RWPE1 (cell line): Measurements from ENCODE around the gene CXCL1.

Source experiments
- CTCF ChIA-PET: fragments of 350-600 bp; sonication (Branson Sonifier 250); formaldehyde crosslinking; extraction: SDS; loops from one replicate; lab custom pipeline; 2021; lab: Yijun Ruan, JAX
- POLR2A ChIA-PET: fragments of 400-600 bp; formaldehyde crosslinking; extraction: SDS; loops from one replicate; lab custom pipeline; 2020; ENCODE audit warnings: antibody characterized with exemption; ENCODE audit not compliant: low non-redundant PET; lab: Yijun Ruan, JAX
- DNase-seq: peaks from one replicate; pipeline ENCODE4 v3.0.0; 2012; ENCODE audit warnings: low spot score
- H3K27ac ChIP-seq: fragments of 450-650 bp; 2 replicates; pipeline ENCODE4 v1.5.1; 2017
- CTCF ChIP-seq: fragments of 450-650 bp; conservative IDR thresholded peaks from 2 replicates; pipeline ENCODE4 v1.5.1; 2017; ENCODE audit warnings: low read depth, mild to moderate bottlenecking

The CXCL1 gene

GRCh38 chr4:73869130-73870055 lies at the start of gene CXCL1:
Gene CXCL1, plus strand, starts transcription at chr4:73869393. Its CDS starts 78 bp downstream, at chr4:73869471.
- H3K27ac ChIP-seq, result peak within 1 kb of the TSS; percentile 21; the same call in 1 of the 2 replicates
- DNase-seq, result peak; percentile 14
- TF ChIP-seq CTCF, result 0 out of 2 replicates have a peak, but pooled peaks have one; percentile 8
- POLR2A ChIA-PET, result no interaction called here
- CTCF ChIA-PET, result interaction anchor here (0.5 to 0.8 kb wide), 2 partner anchors 169 to 1265 kb away, joined by 3 to 4 read pairs; partner anchors contain the start of gene CXCL3

- TF ChIP-seq CTCF, result no peak
- H3K27ac ChIP-seq, result no peak overlapping the region
- no peak for DNase-seq
- ChIA-PET POLR2A (no interaction called here), CTCF (no interaction called here)
Observed at GRCh38 chr4:73821325-73821724, 47.9 kb upstream of the CXCL1 start.

- ChIA-PET POLR2A (no interaction called here), CTCF (no interaction called here)
- DNase-seq, result peak; percentile 34
- no peak for TF ChIP-seq CTCF
- H3K27ac ChIP-seq, result no peak overlapping the region
Observed at GRCh38 chr4:73822389-73822788, 46.8 kb upstream of the CXCL1 start.

- no peak for TF ChIP-seq CTCF
- DNase-seq, result no peak
- H3K27ac ChIP-seq, result no peak overlapping the region
- CTCF ChIA-PET, result interaction anchor here (0.7 to 0.9 kb wide), 2 partner anchors 93 to 799 kb away, joined by 3 to 4 read pairs; no protein-coding TSS in a partner anchor
- POLR2A ChIA-PET, result no interaction called here
Observed at GRCh38 chr4:73822812-73823504, 46.2 kb upstream of the CXCL1 start.

GRCh38 chr4:73823760-73824159 lies 45.4 kb upstream of the CXCL1 start:
- H3K27ac ChIP-seq, result no peak overlapping the region
- ChIA-PET POLR2A (no interaction called here), CTCF (interaction anchor here (0.7 kb wide), 1 partner anchor 799 kb away, joined by 3 read pairs; no protein-coding TSS in a partner anchor)
- DNase-seq, result no peak
- TF ChIP-seq CTCF, result no peak

- no peak for DNase-seq
- TF ChIP-seq CTCF, result no peak
- CTCF ChIA-PET, result no interaction called here
- no peak overlapping the region for H3K27ac ChIP-seq
- POLR2A ChIA-PET, result no interaction called here
Observed at GRCh38 chr4:73828956-73829355, 40.2 kb upstream of the CXCL1 start.
